ENCODE measurements around the gene TFG.

Gene TFG

DNA sequence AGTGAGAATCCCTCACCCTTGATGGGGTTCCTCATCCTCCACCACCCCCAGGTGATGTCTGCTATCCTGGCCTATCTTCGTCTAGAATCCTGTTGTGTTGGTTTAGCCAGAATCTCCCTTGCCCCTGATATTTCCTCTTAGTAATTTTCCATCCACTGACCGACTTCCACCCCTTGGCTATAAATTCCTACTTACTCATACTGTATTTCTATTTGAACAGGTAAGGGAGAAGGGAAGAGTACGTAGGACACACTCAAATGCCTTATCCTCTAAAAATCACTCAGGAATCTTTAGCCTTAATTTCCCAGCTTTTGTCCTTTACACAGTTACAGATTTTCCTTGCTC is 678 bp upstream of the TFG start:
- FAIRE-seq, result no peak

DNA sequence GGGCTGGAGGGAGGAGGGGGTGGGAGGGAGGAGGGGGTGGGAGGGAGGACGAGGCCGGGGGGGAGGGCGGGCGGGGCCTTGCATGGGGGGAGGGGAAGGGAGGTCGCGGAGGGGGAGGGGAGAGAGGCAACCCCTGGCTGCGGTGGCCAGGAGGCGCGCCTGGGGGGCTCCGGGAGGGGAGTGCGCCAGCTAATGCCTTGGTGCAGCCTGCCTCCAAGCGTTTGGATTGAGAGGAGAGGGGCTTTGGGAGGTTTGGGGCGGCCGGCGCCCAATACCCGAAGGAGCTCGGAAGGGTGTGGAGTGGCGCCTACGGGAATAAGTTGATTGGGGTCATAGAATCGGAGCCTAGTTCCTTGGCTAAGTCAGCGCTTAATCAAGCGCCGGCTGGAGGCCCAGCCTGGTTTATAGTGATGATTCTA is 557 bp downstream of the TFG start:
- FAIRE-seq, result no peak

DNA sequence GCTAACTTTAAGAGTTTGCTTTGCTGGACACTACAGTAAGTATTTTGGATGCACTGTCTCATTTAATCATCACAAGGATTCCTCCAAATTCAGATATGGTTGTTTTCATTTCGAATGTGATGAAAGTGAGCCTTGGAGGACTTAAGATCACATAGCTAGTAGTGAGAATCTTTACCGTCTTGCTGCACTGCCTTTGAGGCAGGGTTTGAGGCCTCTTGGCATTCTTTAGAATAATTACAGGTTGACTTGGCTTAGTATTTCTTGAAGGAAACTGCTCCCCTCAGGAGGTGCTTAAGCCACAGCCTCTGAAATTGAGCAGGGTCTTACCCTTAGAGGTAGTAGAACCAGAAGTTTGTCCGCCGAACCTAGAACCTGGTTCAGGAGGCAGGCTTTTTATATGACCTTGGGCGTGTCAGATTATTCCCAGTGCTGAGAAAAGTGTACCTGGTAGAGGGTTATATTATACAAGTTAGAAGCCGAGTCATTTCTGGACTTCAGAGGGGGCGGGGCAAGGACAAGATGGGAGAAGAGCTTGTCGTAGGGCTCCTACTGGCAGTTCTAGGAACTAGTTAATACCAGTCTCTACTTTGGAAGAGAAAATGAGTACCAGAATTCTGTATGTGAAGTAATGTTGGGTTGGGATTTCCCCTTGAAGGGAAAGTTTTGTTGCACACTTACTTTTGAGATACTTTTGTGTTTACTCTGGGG is 1.1 kb downstream of the TFG start:
- FAIRE-seq, result no peak

DNA sequence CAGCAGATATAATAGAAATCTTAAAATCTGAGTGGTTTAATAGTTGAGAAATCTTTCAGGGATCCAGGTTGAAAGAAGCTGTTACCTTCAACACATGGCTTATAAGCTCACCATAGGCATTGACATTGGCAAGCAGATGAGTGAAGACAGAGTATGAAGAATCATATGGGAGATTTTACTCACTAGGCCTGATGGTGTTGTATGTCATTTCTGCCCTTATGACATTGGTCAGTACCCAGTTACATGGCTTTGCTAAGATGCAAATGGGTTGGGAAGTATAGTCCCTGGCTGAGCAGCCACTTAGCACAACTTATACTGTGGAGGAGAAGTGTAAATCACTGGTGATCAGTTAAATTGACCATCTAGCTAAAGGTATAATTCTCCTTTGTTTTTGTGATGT is 5.9 kb downstream of the TFG start:
- no peak for FAIRE-seq

DNA sequence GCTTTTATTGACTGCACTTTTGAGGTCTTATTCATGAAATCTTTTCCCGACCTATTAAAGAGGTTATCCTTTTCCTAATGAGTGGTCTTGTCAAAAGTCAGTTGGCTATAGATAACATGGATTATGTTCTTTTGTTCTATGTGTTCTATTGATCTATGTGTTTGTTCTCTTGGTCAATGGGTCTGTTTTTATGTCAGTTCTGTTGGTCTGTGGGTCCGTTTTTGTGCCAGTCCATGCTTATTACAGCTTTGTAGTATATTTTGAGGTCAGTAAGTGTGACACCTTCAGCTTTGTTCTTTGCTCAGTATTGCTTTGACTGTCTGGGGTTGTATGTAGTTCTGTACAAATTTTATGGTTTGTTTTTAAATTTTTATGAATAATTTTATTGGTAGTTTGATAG is 7.8 kb downstream of the TFG start:
- no peak for FAIRE-seq

DNA sequence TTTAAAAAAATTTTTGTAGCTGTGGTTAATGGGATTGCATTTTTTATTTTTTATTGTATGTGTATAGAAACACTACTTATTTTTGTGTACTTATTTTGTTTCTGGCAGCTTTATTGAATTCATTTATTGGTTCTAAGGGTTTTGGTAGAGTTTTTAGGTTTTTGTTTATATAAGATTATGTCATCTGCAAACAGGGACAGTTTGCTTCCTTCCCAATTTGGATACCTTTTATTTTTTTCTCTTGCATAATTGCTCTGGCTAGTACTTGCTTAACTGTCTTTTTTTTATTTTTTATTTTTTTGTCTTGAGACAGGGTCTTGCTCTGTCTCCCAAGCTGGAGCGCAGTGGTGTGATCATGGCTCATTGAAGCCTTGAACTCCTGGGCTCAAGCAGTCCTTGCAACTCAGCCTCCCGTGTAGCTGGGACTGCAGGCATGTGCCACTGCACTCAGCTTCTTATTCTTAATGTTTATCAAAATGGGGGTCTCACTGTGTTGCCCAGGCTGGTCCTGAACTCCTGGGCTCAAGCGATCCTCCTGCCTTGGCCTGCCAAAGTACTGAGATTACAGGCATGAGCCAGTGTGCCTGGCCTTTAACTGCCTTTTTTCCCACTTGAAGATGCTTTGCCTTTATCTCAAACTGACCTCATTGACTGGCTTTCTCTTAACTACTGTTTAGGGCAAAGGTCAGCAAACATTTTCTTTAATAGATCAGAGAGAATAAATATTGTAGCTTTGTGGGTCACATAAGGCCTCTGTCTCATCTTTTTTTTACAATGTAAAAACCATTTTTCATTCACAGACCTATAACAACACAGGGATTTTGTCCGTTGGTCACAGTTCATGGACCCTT is 8.6 kb downstream of the TFG start:
- FAIRE-seq, result no peak

DNA sequence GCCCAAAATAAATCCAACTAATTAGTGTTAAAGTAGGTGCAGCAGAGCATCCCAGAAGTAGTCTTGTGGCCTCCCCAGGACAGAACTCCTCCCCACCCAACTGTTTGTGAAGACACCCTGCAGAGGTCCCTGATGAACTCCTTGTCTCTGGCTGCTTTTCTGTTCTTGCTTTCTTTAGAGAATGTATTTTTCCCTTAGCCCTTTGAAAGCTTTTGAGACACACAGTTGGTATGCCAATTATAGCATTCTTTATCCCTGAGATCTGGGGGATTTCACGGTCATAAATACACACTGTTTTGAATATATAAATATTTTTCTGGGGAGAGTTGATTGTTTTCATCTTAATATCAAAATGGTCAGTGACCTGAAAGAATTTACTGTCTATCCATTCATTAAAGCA is 9.8 kb downstream of the TFG start:
- FAIRE-seq, result no peak

DNA sequence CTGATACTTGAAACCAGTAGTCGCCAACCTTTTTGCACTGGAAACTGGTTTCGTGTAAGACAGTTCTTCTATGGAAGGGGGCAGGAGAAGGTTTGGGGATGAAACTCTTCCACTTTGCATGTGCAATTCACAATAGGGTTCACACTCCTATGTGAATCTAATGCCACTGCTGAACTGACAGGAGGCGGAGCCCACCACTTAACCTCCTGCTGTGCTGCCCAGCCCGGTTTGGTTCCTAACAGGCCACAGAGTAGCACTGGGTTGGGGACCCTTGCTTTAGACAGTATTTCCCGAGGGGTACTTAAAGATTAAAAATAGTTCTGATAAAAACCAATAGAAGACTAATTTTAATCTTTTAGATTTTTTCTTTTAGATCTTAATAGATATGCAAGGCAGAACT is 11.1 kb downstream of the TFG start:
- FAIRE-seq, result no peak

DNA sequence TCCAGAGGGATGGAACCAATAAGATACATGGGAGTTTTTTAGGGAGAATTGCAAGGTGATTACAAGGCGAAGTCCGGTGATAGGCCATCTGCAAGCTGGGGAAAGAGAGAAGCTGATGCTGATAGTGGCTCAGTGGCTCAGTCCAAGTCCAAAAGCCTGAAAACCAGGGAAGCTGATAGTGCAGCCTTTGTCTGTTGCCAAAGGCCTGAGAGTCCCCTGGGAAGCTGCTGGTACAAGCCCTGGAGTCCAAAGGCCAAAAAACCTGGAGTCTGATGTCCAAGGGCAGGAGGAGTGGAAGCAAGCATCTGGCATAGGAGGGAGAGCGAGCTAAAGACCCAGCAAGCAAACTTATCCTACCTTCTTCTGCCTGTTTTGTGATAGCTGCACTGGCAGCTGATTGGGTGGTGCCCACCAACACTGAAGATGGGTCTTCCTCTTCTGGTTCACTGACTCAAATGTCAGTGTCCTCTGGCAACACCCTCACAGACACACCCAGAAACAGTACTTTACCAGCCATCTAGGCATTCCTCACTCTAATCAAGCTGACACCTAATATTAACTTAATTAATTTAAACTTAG is 16.7 kb downstream of the TFG start:
- no peak for FAIRE-seq

DNA sequence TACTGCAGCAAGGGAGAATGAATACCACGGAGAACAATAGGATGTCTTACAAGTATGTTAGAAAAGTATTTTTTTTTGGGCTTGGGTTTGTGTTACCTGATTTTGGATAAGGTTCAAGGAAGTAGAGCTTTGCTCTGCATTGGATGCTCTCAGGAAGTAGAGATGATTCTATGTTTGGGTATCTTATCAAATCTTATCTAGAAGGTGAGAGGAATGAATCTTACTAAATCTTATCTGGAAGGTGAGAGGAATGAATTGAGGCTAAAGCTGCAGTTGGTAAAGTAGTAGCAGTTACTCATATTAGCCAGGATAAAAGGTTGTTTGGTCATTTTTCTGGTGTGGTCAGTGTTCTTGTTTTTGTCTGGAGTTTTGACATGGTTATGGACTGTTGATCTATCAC is 17.4 kb downstream of the TFG start:
- FAIRE-seq, result no peak

DNA sequence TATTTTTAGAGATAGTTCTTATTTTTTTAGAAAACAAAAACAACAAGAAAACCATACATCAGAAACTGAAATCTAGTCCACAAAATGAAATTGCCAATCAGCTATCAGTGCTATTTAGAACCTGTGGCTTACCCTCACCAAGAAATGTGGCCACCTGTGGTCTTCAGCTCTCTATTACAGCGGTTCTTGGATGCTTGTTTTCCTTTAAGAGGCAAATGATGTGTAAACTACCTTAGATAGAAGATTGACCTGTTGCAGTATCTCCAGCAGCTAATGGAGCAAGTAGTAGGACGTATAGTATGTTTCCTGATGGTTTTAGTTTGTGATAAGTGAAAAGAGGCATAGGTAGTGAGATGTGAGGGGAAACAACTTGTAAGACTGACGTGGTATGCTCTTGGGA is 21.2 kb downstream of the TFG start:
- no peak for FAIRE-seq

DNA sequence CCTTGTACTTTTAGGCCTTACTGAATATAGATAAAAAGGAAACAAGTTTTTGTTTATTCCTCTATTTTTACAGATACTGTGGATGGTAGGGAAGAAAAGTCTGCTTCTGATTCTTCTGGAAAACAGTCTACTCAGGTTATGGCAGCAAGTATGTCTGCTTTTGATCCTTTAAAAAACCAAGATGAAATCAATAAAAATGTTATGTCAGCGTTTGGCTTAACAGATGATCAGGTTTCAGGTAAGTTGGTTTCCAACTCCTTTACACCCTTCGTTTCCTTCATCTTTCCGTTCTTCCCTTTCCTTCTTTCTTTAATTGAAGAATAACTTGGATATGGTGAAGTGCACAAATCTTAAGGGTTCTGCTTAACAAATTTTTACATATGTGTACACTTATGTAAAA is 23.1 kb downstream of the TFG start:
- no peak for FAIRE-seq

DNA sequence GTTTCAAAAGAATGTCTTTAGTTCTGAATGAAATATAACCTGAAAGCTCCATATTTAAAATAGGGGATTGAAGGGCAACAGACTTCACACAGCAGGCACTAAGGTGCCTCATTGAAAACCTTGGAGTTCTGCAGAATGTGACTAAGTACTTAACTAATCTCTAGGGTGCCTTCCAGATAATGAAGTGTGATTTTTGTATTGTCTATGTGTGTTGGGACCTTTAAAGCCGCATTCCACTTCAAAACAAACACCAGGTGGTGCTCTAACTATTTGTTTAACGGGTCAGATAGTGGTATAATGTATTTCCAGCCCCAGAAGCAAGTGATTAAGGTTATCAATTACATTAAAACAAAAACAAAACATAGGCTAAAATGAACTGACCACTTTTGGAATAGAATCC is 28.0 kb downstream of the TFG start:
- FAIRE-seq, result no peak

DNA sequence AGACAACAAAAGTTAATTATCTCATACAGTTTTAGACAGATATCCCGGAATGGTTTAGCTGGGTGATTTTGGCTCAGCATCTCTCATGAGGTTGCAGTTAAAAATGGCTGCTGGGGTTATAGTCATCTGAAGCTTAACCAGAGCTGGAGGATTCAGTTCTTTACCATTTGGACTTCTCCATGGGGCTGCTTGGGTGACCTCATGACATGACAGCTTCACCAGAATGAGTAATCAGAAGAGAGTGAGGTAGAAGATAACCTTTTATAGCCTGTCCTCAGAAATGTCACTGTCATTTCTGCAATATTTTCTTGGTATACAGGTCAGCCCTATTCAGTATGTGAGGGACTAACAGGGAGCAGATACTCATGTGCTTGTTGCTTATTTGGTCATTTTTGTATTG is 30.9 kb downstream of the TFG start:
- no peak for FAIRE-seq

DNA sequence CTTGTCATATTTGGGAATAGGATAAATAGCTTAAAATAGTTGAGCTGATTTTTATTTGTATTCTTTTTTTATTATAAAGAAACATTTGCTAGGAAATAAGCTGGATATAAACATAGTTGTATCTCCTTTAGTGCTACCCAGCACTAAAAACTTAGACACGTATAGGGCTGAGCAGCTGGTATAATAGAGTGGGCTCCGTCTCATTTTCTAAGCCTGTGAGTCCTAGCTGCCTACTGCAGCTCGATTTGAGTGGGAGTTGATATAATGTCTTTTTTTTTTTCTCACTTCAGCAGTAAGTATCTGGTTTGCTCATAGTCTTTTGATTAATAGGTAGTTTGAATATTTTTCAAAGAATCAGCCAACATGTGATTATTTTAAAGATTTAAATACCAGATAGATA is 34.2 kb downstream of the TFG start:
- no peak for FAIRE-seq

DNA sequence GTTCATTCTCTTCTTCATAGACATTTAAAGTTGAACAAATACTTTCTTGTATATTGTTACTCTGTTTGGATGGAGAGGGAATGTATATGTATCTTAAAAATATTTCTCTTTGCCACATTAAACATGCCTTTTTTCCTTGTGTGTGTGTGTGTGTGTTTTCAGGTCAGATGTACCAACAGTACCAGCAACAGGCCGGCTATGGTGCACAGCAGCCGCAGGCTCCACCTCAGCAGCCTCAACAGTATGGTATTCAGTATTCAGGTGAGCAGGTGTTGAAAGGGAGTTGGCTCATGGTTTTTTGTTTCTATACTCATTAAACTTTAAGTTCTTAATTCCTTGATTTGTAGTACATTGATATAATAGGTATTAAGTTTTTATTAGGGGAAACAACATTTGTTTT is 35.4 kb downstream of the TFG start:
- no peak for FAIRE-seq

DNA sequence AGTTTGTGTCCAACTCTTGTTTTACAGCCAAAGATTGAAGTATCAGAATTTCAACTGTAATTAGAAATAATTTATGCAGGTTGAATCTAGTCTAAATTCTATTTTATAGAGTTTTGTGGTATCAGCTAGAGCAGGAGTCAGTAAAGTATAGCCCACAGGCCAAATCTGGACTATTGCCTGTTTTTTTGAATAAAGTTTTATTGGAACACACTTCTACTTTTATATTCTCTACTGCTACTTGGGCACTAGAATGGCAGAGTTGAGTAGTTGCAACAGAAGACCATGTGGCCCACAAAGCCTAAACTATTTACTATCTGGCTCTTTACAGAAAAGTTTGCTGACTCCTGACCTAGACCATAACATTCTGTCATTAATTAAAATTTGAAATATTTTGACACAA is 36.3 kb downstream of the TFG start:
- no peak for FAIRE-seq

DNA sequence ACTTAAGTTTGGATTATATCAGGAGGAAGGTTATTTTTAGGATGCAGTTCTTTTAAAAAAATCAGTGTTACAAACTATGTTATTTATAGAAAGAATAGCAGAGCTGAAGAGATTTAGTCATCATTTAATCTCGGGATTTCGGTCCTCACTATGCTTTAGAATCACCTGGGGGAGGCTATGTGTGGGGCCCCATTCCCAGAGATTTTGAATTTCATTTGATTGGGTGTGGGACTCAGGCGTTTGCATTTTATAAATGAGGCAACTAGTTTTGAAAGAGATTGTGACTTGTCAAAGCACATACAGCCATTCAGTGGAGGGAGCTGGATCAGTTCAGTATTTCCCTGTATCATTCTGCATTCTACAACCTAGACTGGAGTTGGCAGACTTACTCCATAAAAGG is 36.8 kb downstream of the TFG start:
- FAIRE-seq, result no peak

DNA sequence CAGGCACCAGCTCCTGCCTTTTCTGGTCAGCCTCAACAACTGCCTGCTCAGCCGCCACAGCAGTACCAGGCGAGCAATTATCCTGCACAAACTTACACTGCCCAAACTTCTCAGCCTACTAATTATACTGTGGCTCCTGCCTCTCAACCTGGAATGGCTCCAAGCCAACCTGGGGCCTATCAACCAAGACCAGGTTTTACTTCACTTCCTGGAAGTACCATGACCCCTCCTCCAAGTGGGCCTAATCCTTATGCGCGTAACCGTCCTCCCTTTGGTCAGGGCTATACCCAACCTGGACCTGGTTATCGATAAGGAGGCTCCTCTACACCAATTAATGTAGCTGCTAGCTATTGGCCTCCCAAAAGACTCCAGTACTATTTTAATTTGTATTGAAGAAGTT is 38.9 kb downstream of the TFG start:
- FAIRE-seq, result no peak

DNA sequence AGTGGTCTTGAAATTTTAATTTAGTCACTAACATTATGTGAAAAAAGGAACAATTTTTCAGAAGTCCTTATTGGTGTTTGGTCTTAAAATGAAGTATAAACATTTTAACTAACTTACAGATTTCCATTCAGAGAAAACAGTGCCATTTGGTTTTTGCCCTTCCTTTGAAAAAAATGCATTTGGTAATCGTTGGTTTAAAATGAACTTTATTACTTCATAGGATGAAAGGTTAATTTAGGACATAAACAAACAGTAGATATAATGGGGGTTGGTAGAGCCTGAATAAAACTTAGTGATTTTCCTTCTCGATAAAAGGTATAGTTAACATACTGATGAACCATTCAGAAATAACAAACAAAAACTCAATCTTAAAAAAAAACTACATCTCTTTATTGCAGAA is 39.7 kb downstream of the TFG start:
- no peak for FAIRE-seq

DNA sequence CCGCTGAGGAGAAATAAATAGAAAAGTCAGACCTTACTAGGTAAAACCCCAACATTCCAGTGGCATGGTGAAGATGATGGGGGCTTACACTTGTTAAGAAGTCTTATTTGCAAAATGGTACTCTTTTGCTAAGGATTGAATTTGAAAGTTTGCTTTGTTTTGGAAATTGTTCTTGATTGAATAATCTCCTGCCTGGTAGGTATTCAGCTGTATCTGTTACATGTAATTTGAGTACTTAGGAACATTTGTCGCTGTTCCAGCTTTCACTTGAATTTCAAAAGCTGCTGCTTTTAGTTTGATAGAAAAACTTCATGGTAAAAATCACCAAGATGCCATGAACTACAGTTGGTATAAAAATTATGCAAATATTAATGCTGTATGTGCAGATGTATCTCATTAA is 44.6 kb downstream of the TFG start:
- no peak for FAIRE-seq

DNA sequence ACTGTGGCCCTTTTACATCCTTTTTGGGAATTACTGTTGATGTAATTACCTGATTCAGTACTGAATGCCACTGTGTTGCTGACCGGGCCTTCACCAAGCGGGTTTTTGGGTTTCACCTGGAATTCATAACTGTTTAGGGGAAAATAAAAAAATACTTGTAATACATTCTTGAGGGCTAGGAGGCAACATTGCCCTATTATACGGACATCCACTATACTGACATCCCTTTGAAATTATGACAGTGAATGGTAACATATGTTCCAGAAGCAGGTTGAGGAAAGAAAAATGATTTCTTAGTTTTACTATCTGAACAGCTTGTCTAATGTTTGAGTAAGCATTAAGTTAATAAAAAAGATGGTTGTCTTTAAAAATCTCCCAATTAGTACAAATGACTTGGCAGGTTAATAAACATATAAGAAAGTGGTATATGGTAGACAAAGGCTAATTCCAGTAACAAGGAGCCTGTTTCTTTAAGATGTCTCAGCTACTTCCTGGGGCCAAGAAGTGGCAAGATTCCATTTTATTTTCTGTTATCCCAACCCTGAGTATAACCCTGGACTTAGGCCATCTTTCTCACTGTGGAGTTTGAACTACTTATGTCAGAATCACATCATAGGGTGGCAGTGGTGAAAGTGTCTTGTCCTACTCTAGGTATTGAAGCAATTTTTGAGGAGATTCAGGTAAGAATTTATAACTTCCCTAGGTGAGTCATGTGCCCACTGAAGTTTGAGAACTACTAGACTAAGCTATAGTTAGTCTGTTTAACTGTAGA is 45.5 kb downstream of the TFG start:
- no peak for FAIRE-seq

DNA sequence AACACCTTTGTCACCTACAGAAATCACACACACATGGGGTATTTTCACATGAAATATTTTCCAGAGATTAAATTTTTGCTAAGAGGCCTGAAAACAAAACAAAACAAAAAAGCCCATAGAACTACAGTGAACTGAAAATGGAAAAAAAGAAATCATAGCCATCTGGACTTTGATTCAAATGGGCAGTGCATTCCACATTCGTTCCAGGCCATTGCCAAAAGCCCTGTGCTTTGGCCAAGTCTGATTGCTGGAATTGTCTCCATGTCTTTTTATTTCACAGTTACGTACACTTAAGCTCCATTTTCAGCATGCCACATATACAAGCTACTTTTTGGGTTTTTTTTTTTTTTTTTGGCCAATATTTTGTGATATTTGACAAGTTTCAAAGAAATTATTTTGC is 47.1 kb downstream of the TFG start:
- FAIRE-seq, result no peak

DNA sequence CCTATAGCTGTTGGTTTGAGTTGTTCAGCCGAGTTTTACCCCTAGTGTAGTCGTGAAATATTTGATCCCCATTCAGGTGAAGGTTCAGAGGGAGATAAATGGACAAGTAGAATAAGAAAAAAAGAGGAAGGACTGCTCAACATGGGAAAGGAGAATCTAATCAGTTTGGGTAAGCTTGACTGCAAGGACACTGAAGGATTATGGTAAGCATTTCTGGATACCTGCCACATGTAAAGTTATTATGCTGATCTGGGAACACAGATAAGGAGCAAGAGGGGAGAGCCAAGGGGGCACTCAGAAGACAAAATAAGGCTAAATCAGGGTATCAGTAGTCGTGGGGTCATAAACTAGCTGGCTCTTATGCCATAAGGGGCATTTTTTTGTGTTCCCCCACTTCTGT is 49.9 kb downstream of the TFG start:
- FAIRE-seq, result no peak
